GM03348 (cell line): ENCODE results near the gene IL10RA.
"Not testable (repeated sequence)": the region's sequence is repeated elsewhere in the genome, so short reads cannot be mapped to it uniquely, and the experiment has no call there.

Experiments
- DNase-seq: peaks from one replicate; pipeline ENCODE4 v3.0.0; 2012; ENCODE audit warnings: low spot score

The IL10RA gene

GRCh38 chr11:118007563-118008270 lies 21.5 kb downstream of the IL10RA start:
- DNase-seq, result not testable (repeated sequence)

GRCh38 chr11:118008271-118008911 lies 22.2 kb downstream of the IL10RA start:
- no peak for DNase-seq

- no peak for DNase-seq
These were observed 23.9 kb downstream of the IL10RA start for GRCh38 chr11:118009864-118010737.

GRCh38 chr11:118010738-118011461 lies 24.7 kb downstream of the IL10RA start:
- no peak for DNase-seq

GRCh38 chr11:118012083-118012669 lies 26.0 kb downstream of the IL10RA start:
- peak; percentile 27 for DNase-seq

GRCh38 chr11:118014022-118014421 lies 27.8 kb downstream of the IL10RA start:
- no peak for DNase-seq

- no peak for DNase-seq
These were observed 29.2 kb downstream of the IL10RA start for GRCh38 chr11:118015385-118015841.

GRCh38 chr11:118016104-118016503 lies 29.9 kb downstream of the IL10RA start:
- no peak for DNase-seq

GRCh38 chr11:118017111-118017510 lies 30.9 kb downstream of the IL10RA start:
- DNase-seq, result no peak

GRCh38 chr11:118017631-118018315 lies 31.6 kb downstream of the IL10RA start:
- DNase-seq, result no peak

GRCh38 chr11:118018401-118018800 lies 32.2 kb downstream of the IL10RA start:
- DNase-seq, result no peak

GRCh38 chr11:118021146-118021545 lies 35.0 kb downstream of the IL10RA start:
- no peak for DNase-seq

- DNase-seq, result no peak
These were observed 41.5 kb downstream of the IL10RA start for GRCh38 chr11:118027694-118028093.

- no peak for DNase-seq
These were observed 42.4 kb downstream of the IL10RA start for GRCh38 chr11:118028626-118029025.

- DNase-seq, result no peak
These were observed 47.2 kb downstream of the IL10RA start for GRCh38 chr11:118033443-118033842.

GRCh38 chr11:118042141-118042540 lies 55.9 kb downstream of the IL10RA start:
- no peak for DNase-seq

GRCh38 chr11:118042796-118043195 lies 56.6 kb downstream of the IL10RA start:
- no peak for DNase-seq

GRCh38 chr11:118045191-118045590 lies 59.0 kb downstream of the IL10RA start:
- no peak for DNase-seq

GRCh38 chr11:118046051-118046963 lies 60.1 kb downstream of the IL10RA start:
- DNase-seq, result no peak
